Body of pancreas (tissue), 4 donors: ENCODE results near the gene SLX4IP. TPM values are rescaled to one million over a fixed set of nuclear protein-coding genes. Genes with fewer than 3 reads are reported as not detected.

Experiments used
- ATAC-seq: fragments of 150-250 bp; one replicate; pipeline ENCODE4 v1.9.1; 2016
- DNase-seq, 4 donors: peaks; one replicate each; pipeline ENCODE4 v3.0.0-alpha.2; 2019
- H3K27ac ChIP-seq, 4 donors: fragments of 200-600 bp; sonication (generic); 1 replicate in 3 of 4; 2 replicates in 1 of 4; pipeline versions ENCODE4 v1.5.1 to v1.6.1; 2016 to 2019; ENCODE audit warnings: mild to moderate bottlenecking in 1 of 4, mixed read lengths in 1 of 4, moderate library complexity in 1 of 4
- H3K27me3 ChIP-seq, 2 donors: fragments of 200-600 bp; sonication (generic); one replicate each; pipeline ENCODE4 v1.6.0; 2016; ENCODE audit warnings: mild to moderate bottlenecking in 1 of 2
- H3K36me3 ChIP-seq, 2 donors: fragments of 200-600 bp; sonication (generic); replicated peaks in 1 of 2; 2 replicates each; pipeline ENCODE4 v1.5.1; 2016; ENCODE audit warnings: low read depth in 2 of 2; ENCODE audit not compliant: insufficient read depth in 1 of 2
- H3K4me1 ChIP-seq: fragments of 200-600 bp; sonication (generic); one replicate; pipeline ENCODE4 v1.6.0; 2016
- H3K4me3 ChIP-seq, 2 donors: fragments of 200-600 bp; sonication (generic); 1 replicate in 1 of 2; 2 replicates in 1 of 2; pipeline ENCODE4 v1.5.1; 2016 to 2019
- H3K9me3 ChIP-seq, 3 donors: fragments of 200-600 bp; sonication (generic); 1 replicate in 2 of 3; 2 replicates in 1 of 3; pipeline ENCODE4 v1.5.1; 2016
- POLR2A ChIP-seq, 3 donors: fragments of 450-650 bp; IDR thresholded peaks; one replicate each; pipeline ENCODE4 v1.6.1; 2016; ENCODE audit warnings: antibody characterized with exemption in 3 of 3, mild to moderate bottlenecking in 2 of 3
- WGBS, 2 donors: methylation state at CpG; one replicate each; pipeline ENCODE4 v1.1.5; 2017; 5-methylcytosine and 5-hydroxymethylcytosine counted together
- intact Hi-C: fragments of 100-400 bp; cut with DNase I; formaldehyde crosslinking; loops from one replicate; pipeline ENCODE4 v1.15.1; 2023
- total RNA-seq, 2 donors: library from RNA; depleted of rRNA; stranded (reverse); fragments of >200 nt; gene quantifications; one replicate each; pipeline ENCODE4 v1.1.0, GENCODE V29; 2016
- TF ChIP-seq, protein P1 (sequence below), 7 experiments: fragments of 450-650 bp in 4 of 7; fragments of 200-600 bp in 3 of 7; sonication (generic) in 3 of 7; IDR thresholded peaks; one replicate each; pipeline ENCODE4 v1.5.1; 2016 to 2019; ENCODE audit warnings: antibody characterized with exemption in 7 of 7

Gene SLX4IP
- total RNA-seq, 2 donors from 2014 or later = 4.3 to 4.7 TPM

DNA sequence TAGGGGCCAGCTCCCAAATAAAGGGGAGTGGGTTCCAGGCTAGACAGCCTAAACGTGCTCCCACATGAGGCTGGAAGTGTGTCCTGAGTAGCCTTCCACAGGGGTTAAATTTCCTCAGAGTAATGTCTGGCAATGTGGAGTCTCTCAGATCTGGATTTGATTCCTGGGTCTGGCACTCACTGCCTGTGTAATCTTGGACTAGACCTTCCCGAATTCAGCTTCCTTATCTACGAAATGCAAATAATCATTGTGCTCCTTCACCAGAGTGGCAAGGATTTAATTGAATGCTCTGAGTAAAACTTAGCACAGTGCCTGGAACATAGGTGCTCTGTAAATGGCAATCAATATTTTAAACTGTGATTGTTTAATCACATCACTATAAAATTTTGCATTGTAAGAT lies 114.4 kb downstream of the SLX4IP start:
- 18 to 23% methylated on average over 2 to 3 of the region's 3 CpGs for WGBS, 2 donors
- TF ChIP-seq, protein P1, sequence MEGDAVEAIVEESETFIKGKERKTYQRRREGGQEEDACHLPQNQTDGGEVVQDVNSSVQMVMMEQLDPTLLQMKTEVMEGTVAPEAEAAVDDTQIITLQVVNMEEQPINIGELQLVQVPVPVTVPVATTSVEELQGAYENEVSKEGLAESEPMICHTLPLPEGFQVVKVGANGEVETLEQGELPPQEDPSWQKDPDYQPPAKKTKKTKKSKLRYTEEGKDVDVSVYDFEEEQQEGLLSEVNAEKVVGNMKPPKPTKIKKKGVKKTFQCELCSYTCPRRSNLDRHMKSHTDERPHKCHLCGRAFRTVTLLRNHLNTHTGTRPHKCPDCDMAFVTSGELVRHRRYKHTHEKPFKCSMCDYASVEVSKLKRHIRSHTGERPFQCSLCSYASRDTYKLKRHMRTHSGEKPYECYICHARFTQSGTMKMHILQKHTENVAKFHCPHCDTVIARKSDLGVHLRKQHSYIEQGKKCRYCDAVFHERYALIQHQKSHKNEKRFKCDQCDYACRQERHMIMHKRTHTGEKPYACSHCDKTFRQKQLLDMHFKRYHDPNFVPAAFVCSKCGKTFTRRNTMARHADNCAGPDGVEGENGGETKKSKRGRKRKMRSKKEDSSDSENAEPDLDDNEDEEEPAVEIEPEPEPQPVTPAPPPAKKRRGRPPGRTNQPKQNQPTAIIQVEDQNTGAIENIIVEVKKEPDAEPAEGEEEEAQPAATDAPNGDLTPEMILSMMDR (IDR thresholded peaks at IDR 0.05) = no peak
- no peak for TF ChIP-seq POLR2A (IDR thresholded peaks at IDR 0.05)
- Histone ChIP-seq H3K4me1 (peaks cover 57% of the 10 kb centered on the region), H3K4me3 (no peak overlapping the region), H3K9me3 (no peaks in the 10 kb centered on the region), H3K27me3 (no peaks in the 10 kb centered on the region), H3K36me3 (no peaks in the 10 kb centered on the region), H3K27ac (peak overlapping the region in 3 of 4 donors; percentile 59 to 73 (median 69))
- DNase-seq = peak in 1 of 4 donors; percentile 20
- intact Hi-C loops = no loop called here
- peak; percentile 43 for ATAC-seq

DNA sequence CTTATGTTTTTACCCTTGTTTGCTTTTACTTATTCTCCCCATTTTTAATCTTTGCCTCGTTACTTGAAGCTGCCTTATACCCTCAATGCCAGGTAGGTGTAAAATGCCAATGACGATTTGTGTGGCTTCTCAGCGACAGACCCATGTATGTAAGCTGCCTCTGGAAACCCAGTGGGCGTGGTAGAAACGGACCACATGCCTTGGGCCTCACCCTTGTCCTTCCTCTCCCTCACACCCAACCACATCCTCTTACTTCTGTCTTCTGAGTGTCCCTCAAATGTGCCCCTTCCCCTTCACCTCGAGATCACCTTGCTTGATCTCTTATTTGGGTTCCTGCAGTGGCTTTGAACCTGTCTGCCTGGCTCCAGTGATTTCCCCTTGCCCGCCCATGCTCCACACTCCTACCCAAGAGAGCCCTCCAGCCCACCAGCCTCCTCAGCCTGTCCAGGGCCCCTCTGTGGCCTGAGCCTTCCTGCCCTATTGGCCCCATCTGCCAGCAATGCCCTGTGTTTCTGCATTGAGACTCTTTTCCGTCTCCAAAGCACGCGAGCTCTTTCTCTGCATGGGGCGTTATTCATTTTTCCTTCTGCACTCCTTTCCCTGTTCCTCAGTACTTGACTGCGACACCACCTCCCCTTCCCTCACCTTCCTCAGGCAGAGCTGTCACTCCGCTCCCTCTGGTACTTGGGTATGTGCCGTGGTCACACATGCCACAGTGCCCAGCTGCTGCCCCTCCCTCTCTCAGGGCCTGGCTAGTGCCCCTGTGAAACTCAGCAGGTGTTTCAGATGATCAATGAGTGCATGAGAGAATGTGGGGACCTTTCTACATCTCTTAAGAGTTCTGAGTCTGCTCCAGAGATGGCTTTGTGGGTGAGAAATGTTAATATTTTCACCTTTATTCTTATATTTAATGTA lies 115.4 kb downstream of the SLX4IP start:
- TF ChIP-seq POLR2A (IDR thresholded peaks at IDR 0.05) = peak in 1 of 3 donors; percentile 23
- TF ChIP-seq, protein P1 (IDR thresholded peaks at IDR 0.05) = no peak
- peaks cover 57% of the 10 kb centered on the region for H3K4me1 ChIP-seq

DNA sequence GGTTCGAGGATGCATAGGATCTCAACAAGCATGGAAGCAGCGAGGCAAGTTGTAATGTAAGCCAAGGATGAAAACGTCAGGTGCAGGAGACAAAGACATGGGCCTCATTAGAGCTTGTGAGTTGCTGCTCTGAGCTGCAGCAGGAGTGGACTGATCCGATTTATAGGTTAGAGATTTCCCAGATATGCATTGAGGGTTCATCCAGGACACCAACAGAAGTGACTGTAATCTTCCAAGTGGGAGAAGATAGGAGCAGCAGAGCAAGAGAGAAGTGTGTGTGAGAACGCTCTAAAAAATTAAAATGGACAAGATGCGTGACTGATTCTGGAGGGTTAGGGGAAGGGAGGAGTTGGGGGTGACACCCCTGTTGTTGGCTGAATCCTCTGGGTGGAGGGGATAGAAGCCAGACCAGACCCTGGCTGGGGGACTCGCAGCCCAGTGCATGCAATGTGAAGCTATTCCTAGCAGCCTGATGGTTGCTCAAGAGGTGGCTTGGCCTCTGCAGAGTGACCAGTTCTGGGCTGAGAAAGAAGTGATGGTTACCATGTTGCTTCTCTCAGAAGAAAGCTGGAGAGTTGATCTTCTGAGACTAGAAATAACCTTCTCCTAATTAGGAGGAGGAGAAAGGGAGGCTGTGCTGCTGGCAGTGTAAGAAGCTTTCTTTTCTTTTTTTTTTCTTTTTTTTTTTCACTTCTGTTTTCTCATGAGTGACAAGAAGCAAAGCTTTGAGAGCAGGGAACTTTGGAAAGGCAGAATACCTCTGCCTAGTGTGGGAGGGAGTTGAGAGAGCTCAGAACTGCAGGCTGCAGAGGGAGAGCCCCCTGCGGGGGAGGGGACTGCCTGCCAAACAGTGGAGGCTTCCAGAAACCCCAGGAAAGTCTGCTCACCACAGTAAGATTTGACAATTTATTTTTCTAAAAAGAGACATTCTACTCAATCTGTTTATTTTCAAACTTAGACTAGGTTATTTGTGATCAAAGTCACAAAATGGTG lies 116.9 kb downstream of the SLX4IP start:
- ATAC-seq = no peak
- Histone ChIP-seq H3K27ac (peak overlapping the region; percentile 59 to 73 (median 68)), H3K27me3 (no peaks in the 10 kb centered on the region), H3K9me3 (no peaks in the 10 kb centered on the region), H3K4me1 (peaks cover 57% of the 10 kb centered on the region), H3K36me3 (no peaks in the 10 kb centered on the region), H3K4me3 (no peak overlapping the region)
- no peak for DNase-seq
- 83 to 86% methylated on average over 8 of the region's 8 CpGs for WGBS, 2 donors
- TF ChIP-seq, protein P1 (IDR thresholded peaks at IDR 0.05) = no peak
- no peak for TF ChIP-seq POLR2A (IDR thresholded peaks at IDR 0.05)
- intact Hi-C loops = no loop called here

More for the DNA sequence above, 115.4 kb downstream of the SLX4IP start:
- Histone ChIP-seq H3K36me3 (no peaks in the 10 kb centered on the region), H3K27me3 (no peaks in the 10 kb centered on the region), H3K9me3 (no peaks in the 10 kb centered on the region), H3K27ac (peak overlapping the region; percentile 41 to 73 (median 64)), H3K4me3 (no peak overlapping the region)
- DNase-seq (peak; percentile 88 to 93 (median 92)), ATAC-seq (peak; percentile 95)
- intact Hi-C loops = no loop called here
- WGBS, 2 donors = 42 to 48% methylated on average over 14 of the region's 14 CpGs

DNA sequence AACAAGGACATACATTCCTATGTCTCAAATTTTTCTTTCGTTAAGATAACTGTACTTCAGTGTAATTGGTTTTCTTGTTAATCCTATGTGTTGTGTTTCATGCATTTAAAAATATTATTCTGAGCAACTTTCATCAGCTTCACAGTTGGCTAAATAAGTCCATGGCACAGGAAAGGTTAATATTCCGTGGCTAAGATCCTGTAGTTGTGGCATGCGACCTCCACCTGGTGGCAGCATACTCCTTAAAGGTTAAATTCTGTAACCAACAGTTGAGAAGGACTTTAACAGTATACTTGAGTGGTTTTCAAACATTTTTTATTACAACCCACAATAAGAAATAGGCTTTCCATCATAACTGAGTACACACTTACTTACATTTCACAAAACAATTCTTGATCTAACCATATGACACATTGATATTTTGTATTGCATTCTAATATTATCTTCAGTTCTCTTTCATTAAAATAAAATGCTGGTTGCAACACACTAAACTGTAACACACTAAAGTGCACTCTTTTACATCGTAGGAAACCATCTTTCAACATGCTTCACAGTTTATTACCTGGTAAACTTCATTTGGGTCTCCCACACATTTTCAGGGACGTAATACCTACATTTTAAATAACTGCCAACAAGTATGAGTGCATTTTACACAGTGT lies 118.3 kb downstream of the SLX4IP start:
- Histone ChIP-seq H3K4me3 (no peak overlapping the region), H3K36me3 (no peaks in the 10 kb centered on the region), H3K9me3 (no peaks in the 10 kb centered on the region), H3K27ac (no peak overlapping the region), H3K27me3 (no peaks in the 10 kb centered on the region), H3K4me1 (peaks cover 57% of the 10 kb centered on the region)
- ATAC-seq = peak; percentile 37
- TF ChIP-seq POLR2A (IDR thresholded peaks at IDR 0.05) = no peak
- TF ChIP-seq, protein P1 (IDR thresholded peaks at IDR 0.05) = peak; percentile 73 to 89 (median 83)
- whole genome bisulfite sequencing, 2 donors = 30 to 32% methylated on average over 5 of the region's 5 CpGs
- DNase-seq = peak; percentile 74 to 84 (median 78)
- intact Hi-C loops = no loop called here
